ENCODE data around the gene CENPS.
"Not testable (repeated sequence)": the region's sequence is repeated elsewhere in the genome, so short reads cannot be mapped to it uniquely, and the experiment has no call there.

Gene CENPS

GRCh38 chr1:10421637-10422036, 8.6 kb upstream of the CENPS start:
- DNase-seq: no peak

GRCh38 chr1:10424034-10424433, 6.2 kb upstream of the CENPS start:
- no peak for DNase-seq

GRCh38 chr1:10424651-10425050, 5.6 kb upstream of the CENPS start:
- no peak for DNase-seq

- DNase-seq: not testable (repeated sequence)
Measured at GRCh38 chr1:10425826-10426534, 4.3 kb upstream of the CENPS start.

- DNase-seq: not testable (repeated sequence)
Measured at GRCh38 chr1:10426535-10426848, 3.7 kb upstream of the CENPS start.

GRCh38 chr1:10428984-10429383, 1.2 kb upstream of the CENPS start:
- DNase-seq: no peak

GRCh38 chr1:10429868-10430215, 391 bp upstream of the CENPS start:
- no peak for DNase-seq

- no peak for DNase-seq
Measured at GRCh38 chr1:10431070-10431730, 967 bp downstream of the CENPS start.

GRCh38 chr1:10432910-10433700, 2.9 kb downstream of the CENPS start:
- DNase-seq: no peak

GRCh38 chr1:10433790-10434189, 3.6 kb downstream of the CENPS start:
- no peak for DNase-seq

- DNase-seq: no peak
Measured at GRCh38 chr1:10434590-10434989, 4.4 kb downstream of the CENPS start.

GRCh38 chr1:10437052-10437451, 6.8 kb downstream of the CENPS start:
- no peak for DNase-seq

- DNase-seq: no peak
Measured at GRCh38 chr1:10438677-10439163, 8.5 kb downstream of the CENPS start.

- DNase-seq: no peak
Measured at GRCh38 chr1:10440305-10440704, 10.1 kb downstream of the CENPS start.

GRCh38 chr1:10440794-10441193, 10.6 kb downstream of the CENPS start:
- DNase-seq: no peak

- DNase-seq: no peak
Measured at GRCh38 chr1:10444248-10444647, 14.0 kb downstream of the CENPS start.

GRCh38 chr1:10444795-10445397, 14.7 kb downstream of the CENPS start:
- no peak for DNase-seq

GRCh38 chr1:10446790-10447422, 16.7 kb downstream of the CENPS start:
- no peak for DNase-seq

GRCh38 chr1:10449751-10450150, 19.5 kb downstream of the CENPS start, which contains the start of gene CORT:
TSS of gene CORT (plus strand) at chr1:10450031. CDS start at chr1:10450224, 193 bp downstream.
- no peak for DNase-seq

- no peak for DNase-seq
Measured at GRCh38 chr1:10450156-10450814, 20.1 kb downstream of the CENPS start.

GRCh38 chr1:10450836-10451235, 20.6 kb downstream of the CENPS start:
- no peak for DNase-seq

- no peak for DNase-seq
Measured at GRCh38 chr1:10451287-10451686, 21.1 kb downstream of the CENPS start.

Data from NCI-H1048 (cell line).